ENCODE results near the gene ID3.

ID3 gene

GRCh38 chr1:23526329-23527041 is 32.8 kb downstream of the ID3 start:
- no peak for DNase-seq (ENCODE audit: low spot score)

GRCh38 chr1:23525558-23526250 is 33.6 kb downstream of the ID3 start:
- no peak for DNase-seq (ENCODE audit: low spot score)

- DNase-seq (ENCODE audit: low spot score): no peak
These were observed 34.4 kb downstream of the ID3 start for GRCh38 chr1:23524716-23525401.

- DNase-seq (ENCODE audit: low spot score): no peak
These were observed 35.1 kb downstream of the ID3 start for GRCh38 chr1:23524163-23524562.

DNA sequence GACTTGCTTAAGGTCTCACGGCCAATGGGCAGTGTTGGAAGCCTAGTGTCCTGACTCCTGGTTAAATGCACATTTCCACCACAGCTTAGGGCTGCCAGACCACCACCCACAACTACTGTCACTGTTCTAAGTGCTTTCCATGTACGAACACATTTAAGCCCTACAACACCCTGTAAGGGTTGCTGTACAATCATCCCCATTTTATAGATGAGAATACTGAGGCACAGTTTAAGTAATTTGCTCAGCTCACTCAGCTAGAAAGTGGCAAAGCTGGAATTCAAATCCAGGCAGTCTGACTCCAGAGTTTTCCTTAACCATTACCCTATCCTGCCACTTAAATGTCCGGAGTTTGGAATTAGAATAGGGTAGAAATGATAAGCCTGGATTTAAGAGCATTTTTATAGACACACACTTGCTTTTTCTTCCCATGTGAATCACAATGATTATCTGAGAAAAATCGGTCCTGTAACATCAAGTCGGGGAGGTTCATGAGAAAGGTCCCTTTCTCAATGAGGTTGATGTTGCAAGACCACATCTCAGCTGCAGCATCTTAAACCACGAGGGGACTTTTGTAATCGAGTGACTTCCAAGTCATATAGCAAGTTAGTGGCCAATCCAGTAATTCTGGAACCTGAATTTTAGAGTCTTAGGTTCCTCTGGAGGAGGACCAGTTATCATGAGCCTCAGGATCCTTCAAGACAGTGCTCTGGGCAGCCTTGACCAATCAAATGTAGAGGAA is 36.9 kb downstream of the ID3 start:
- DNase-seq (ENCODE audit: low spot score): no peak

GRCh38 chr1:23521588-23521987 is 37.7 kb downstream of the ID3 start:
- DNase-seq (ENCODE audit: low spot score): no peak

GRCh38 chr1:23517581-23517980 is 41.7 kb downstream of the ID3 start:
- DNase-seq (ENCODE audit: low spot score): no peak

- DNase-seq (ENCODE audit: low spot score): no peak
These were observed 43.4 kb downstream of the ID3 start for GRCh38 chr1:23515905-23516304.

- DNase-seq (ENCODE audit: low spot score): no peak
These were observed 45.1 kb downstream of the ID3 start for GRCh38 chr1:23514111-23514679.

- no peak for DNase-seq (ENCODE audit: low spot score)
These were observed 49.4 kb downstream of the ID3 start for GRCh38 chr1:23509896-23510295.

Measured in COLO829 (cell line).